Activated CD4-positive, alpha-beta memory T cell treated with anti-CD3 and anti-CD28 coated beads, Interleukin-2, amount 10 ng/mL, durations not matched to agents 7 days and 5 days (primary cell): ENCODE results near the gene DPP3. TPM values are rescaled to one million over a fixed set of nuclear protein-coding genes. Genes with fewer than 3 reads are reported as not detected.
A peak's percentile ranks its signal among the peaks of the same experiment; 100 is the strongest.

Experiments
- CTCF ChIA-PET: fragments of 350-600 bp; sonication (Branson Sonifier 250); formaldehyde crosslinking; loops from one replicate; lab custom pipeline; 2021; ENCODE audit warnings: antibody characterized with exemption, inconsistent platforms; lab: Charles Lee
- POLR2A ChIA-PET: fragments of 350-600 bp; sonication (Branson Sonifier 250); formaldehyde crosslinking; loops from one replicate; lab custom pipeline; 2021; ENCODE audit warnings: antibody characterized with exemption; lab: Charles Lee
- DNase-seq: peaks from one replicate; pipeline ENCODE4 v3.0.0-alpha.2; 2020
- H3K27ac Mint-ChIP-seq: one replicate; pipeline ENCODE4 v1.8.0; 2021; ENCODE audit warnings: mild to moderate bottlenecking, mixed read lengths
- H3K27me3 Mint-ChIP-seq: one replicate; pipeline ENCODE4 v1.8.0; 2021; ENCODE audit warnings: mixed read lengths
- H3K36me3 Mint-ChIP-seq: one replicate; pipeline ENCODE4 v1.8.0; 2021; ENCODE audit warnings: low read depth, mixed read lengths
- H3K4me1 Mint-ChIP-seq: one replicate; pipeline ENCODE4 v1.8.0; 2021; ENCODE audit warnings: mixed read lengths
- H3K4me3 Mint-ChIP-seq: one replicate; pipeline ENCODE4 v1.8.0; 2021; ENCODE audit warnings: mild to moderate bottlenecking, mixed read lengths
- H3K9me3 Mint-ChIP-seq: one replicate; pipeline ENCODE4 v1.8.0; 2021; ENCODE audit warnings: mixed read lengths
- total RNA-seq, 2 experiments: library from RNA; stranded (reverse); gene quantifications; one replicate each; pipeline ENCODE4 v1.2.3, GENCODE V29; 2021

DPP3 gene
- total RNA-seq, 2 experiments from 2014 or later: 59.3 to 60.6 TPM

- CTCF ChIA-PET: interaction anchor here (0.6 to 5.9 kb wide), 12 partner anchors 11 to 1012 kb away, joined by 3 to 37 read pairs (median 3); partner anchors contain the start of genes BBS1, DPP3, MRPL11 and RBM4B
- peaks cover 2% of the 10 kb centered on the region for H3K36me3 Mint-ChIP-seq
- peak within 1 kb of the TSS; percentile 36 for H3K27ac Mint-ChIP-seq
- no peaks in the 10 kb centered on the region for H3K27me3 Mint-ChIP-seq
- peaks cover 36% of the 10 kb centered on the region for H3K4me1 Mint-ChIP-seq
- H3K9me3 Mint-ChIP-seq: peaks cover 2% of the 10 kb centered on the region
- peak; percentile 94 for DNase-seq
- POLR2A ChIA-PET: interaction anchor here (0.6 to 2.0 kb wide), 8 partner anchors 8 to 414 kb away, joined by 3 to 17 read pairs (median 4); partner anchors contain the start of genes DPP3, MRPL11, RBM14 and RCE1
- H3K4me3 Mint-ChIP-seq: peak within 1 kb of the TSS; percentile 87
These were observed 13.8 kb upstream of the DPP3 start, which contains the start of gene PELI3 for GRCh38 chr11:66466225-66467033. Gene PELI3 (plus strand): TSS chr11:66466905. CDS start chr11:66468129, 1,224 bp downstream.

- Mint-ChIP-seq H3K27me3 (no peaks in the 10 kb centered on the region), H3K9me3 (no peaks in the 10 kb centered on the region), H3K4me1 (peaks cover 34% of the 10 kb centered on the region), H3K36me3 (no peaks in the 10 kb centered on the region), H3K4me3 (peak overlapping the region; percentile 87), H3K27ac (no peak overlapping the region)
- no peak for DNase-seq
- CTCF ChIA-PET: interaction anchor here (0.6 to 5.9 kb wide), 7 partner anchors 12 to 211 kb away, joined by 3 to 37 read pairs (median 3); partner anchors contain the start of genes BBS1, DPP3, MRPL11 and RBM4B
- POLR2A ChIA-PET: interaction anchor here (0.6 to 4.5 kb wide), 9 partner anchors 9 to 1805 kb away, joined by 3 to 28 read pairs (median 4); partner anchors contain the start of genes C11orf24, DPP3, MRPL11 and RBM14
These were observed 13.1 kb upstream of the DPP3 start for GRCh38 chr11:66467034-66467659.

GRCh38 chr11:66467756-66468155, 12.5 kb upstream of the DPP3 start:
- POLR2A ChIA-PET: interaction anchor here (0.6 to 4.5 kb wide), 5 partner anchors 12 to 1804 kb away, joined by 3 to 28 read pairs (median 6); partner anchors contain the start of genes C11orf24, DPP3, MRPL11 and RBM14
- peak; percentile 47 for DNase-seq
- H3K4me1 Mint-ChIP-seq: peaks cover 30% of the 10 kb centered on the region

GRCh38 chr11:66468691-66469090, 11.5 kb upstream of the DPP3 start:
- ChIA-PET POLR2A (interaction anchor here (1.5 to 4.5 kb wide), 3 partner anchors 11 to 209 kb away, joined by 6 to 28 read pairs (median 6); partner anchors contain the start of genes DPP3, MRPL11 and RBM4B), CTCF (interaction anchor here (0.6 to 5.9 kb wide), 6 partner anchors 10 to 605 kb away, joined by 3 to 37 read pairs (median 5); partner anchors contain the start of gene DPP3)
- H3K9me3 Mint-ChIP-seq: no peaks in the 10 kb centered on the region
- peak overlapping the region; percentile 11 for H3K4me3 Mint-ChIP-seq
- no peaks in the 10 kb centered on the region for H3K36me3 Mint-ChIP-seq
- H3K27me3 Mint-ChIP-seq: no peaks in the 10 kb centered on the region
- no peak for DNase-seq
- H3K27ac Mint-ChIP-seq: no peak overlapping the region
- peaks cover 22% of the 10 kb centered on the region for H3K4me1 Mint-ChIP-seq

More at GRCh38 chr11:66467756-66468155, 12.5 kb upstream of the DPP3 start:
- peak overlapping the region; percentile 87 for H3K4me3 Mint-ChIP-seq
- no peak overlapping the region for H3K27ac Mint-ChIP-seq
- no peaks in the 10 kb centered on the region for H3K27me3 Mint-ChIP-seq
- no peaks in the 10 kb centered on the region for H3K9me3 Mint-ChIP-seq
- H3K36me3 Mint-ChIP-seq: no peaks in the 10 kb centered on the region
- CTCF ChIA-PET: interaction anchor here (1.0 to 5.9 kb wide), 5 partner anchors 11 to 210 kb away, joined by 5 to 37 read pairs (median 7); partner anchors contain the start of genes DPP3, MRPL11 and RBM4B

- Mint-ChIP-seq H3K27me3 (no peaks in the 10 kb centered on the region), H3K4me1 (peaks cover 22% of the 10 kb centered on the region), H3K36me3 (no peaks in the 10 kb centered on the region), H3K27ac (no peak overlapping the region), H3K4me3 (no peak overlapping the region), H3K9me3 (no peaks in the 10 kb centered on the region)
- DNase-seq: no peak
- ChIA-PET CTCF (interaction anchor here (1.6 to 5.9 kb wide), 3 partner anchors 10 to 84 kb away, joined by 3 to 37 read pairs (median 6); partner anchors contain the start of gene DPP3), POLR2A (interaction anchor here (2.5 to 4.5 kb wide), 2 partner anchors 10 to 208 kb away, joined by 6 to 28 read pairs; partner anchors contain the start of genes DPP3 and RBM4B)
These were observed 10.8 kb upstream of the DPP3 start for GRCh38 chr11:66469441-66469840.

GRCh38 chr11:66470015-66470414, 10.2 kb upstream of the DPP3 start:
- ChIA-PET CTCF (interaction anchor here (1.6 to 5.9 kb wide), 2 partner anchors 9 to 84 kb away, joined by 3 to 37 read pairs; partner anchors contain the start of gene DPP3), POLR2A (interaction anchor here (1.6 to 4.5 kb wide), 3 partner anchors 10 to 208 kb away, joined by 4 to 28 read pairs (median 6); partner anchors contain the start of genes BBS1, DPP3 and RBM4B)
- Mint-ChIP-seq H3K4me3 (no peak overlapping the region), H3K9me3 (no peaks in the 10 kb centered on the region), H3K27me3 (no peaks in the 10 kb centered on the region), H3K27ac (no peak overlapping the region), H3K4me1 (peaks cover 22% of the 10 kb centered on the region), H3K36me3 (no peaks in the 10 kb centered on the region)
- no peak for DNase-seq

GRCh38 chr11:66471142-66471541, 9.1 kb upstream of the DPP3 start:
- Mint-ChIP-seq H3K4me3 (no peak overlapping the region), H3K27ac (no peak overlapping the region), H3K36me3 (no peaks in the 10 kb centered on the region), H3K9me3 (no peaks in the 10 kb centered on the region), H3K27me3 (no peaks in the 10 kb centered on the region), H3K4me1 (peaks cover 18% of the 10 kb centered on the region)
- ChIA-PET POLR2A (interaction anchor here (0.6 to 4.5 kb wide), 3 partner anchors 8 to 259 kb away, joined by 3 to 28 read pairs (median 4); partner anchors contain the start of genes BBS1 and DPP3), CTCF (interaction anchor here (0.7 to 5.9 kb wide), 3 partner anchors 8 to 63 kb away, joined by 3 to 37 read pairs (median 3); partner anchors contain the start of genes DPP3 and MRPL11)
- DNase-seq: no peak

GRCh38 chr11:66472054-66472453, 8.2 kb upstream of the DPP3 start:
- no peaks in the 10 kb centered on the region for H3K27me3 Mint-ChIP-seq
- no peaks in the 10 kb centered on the region for H3K9me3 Mint-ChIP-seq
- POLR2A ChIA-PET: interaction anchor here (4.5 kb wide), 1 partner anchor 8 kb away, joined by 28 read pairs; the partner anchor contains the start of gene DPP3
- DNase-seq: no peak
- CTCF ChIA-PET: interaction anchor here (0.7 to 1.8 kb wide), 2 partner anchors 33 to 64 kb away, joined by 3 read pairs; partner anchors contain the start of gene MRPL11
- no peak overlapping the region for H3K4me3 Mint-ChIP-seq
- H3K4me1 Mint-ChIP-seq: peaks cover 13% of the 10 kb centered on the region
- H3K27ac Mint-ChIP-seq: no peak overlapping the region
- H3K36me3 Mint-ChIP-seq: no peaks in the 10 kb centered on the region

- no peak for DNase-seq
- ChIA-PET POLR2A (no interaction called here), CTCF (no interaction called here)
- no peaks in the 10 kb centered on the region for H3K27me3 Mint-ChIP-seq
- no peak overlapping the region for H3K27ac Mint-ChIP-seq
- H3K4me1 Mint-ChIP-seq: peaks cover 6% of the 10 kb centered on the region
- H3K36me3 Mint-ChIP-seq: no peaks in the 10 kb centered on the region
- H3K9me3 Mint-ChIP-seq: no peaks in the 10 kb centered on the region
- no peak overlapping the region for H3K4me3 Mint-ChIP-seq
These were observed 7.1 kb upstream of the DPP3 start for GRCh38 chr11:66473167-66473566.

GRCh38 chr11:66473608-66474515, 6.4 kb upstream of the DPP3 start:
- no peaks in the 10 kb centered on the region for H3K27me3 Mint-ChIP-seq
- ChIA-PET POLR2A (no interaction called here), CTCF (no interaction called here)
- no peak for DNase-seq
- H3K4me3 Mint-ChIP-seq: no peak overlapping the region
- no peak overlapping the region for H3K27ac Mint-ChIP-seq
- H3K4me1 Mint-ChIP-seq: peaks cover 5% of the 10 kb centered on the region
- no peaks in the 10 kb centered on the region for H3K36me3 Mint-ChIP-seq
- H3K9me3 Mint-ChIP-seq: no peaks in the 10 kb centered on the region
